Lower lobe of right lung (tissue), 2 donors: Measurements from ENCODE around the gene CACNA2D1. TPM values are rescaled to one million over a fixed set of nuclear protein-coding genes. Genes with fewer than 3 reads are reported as not detected.
"Not testable (repeated sequence)": the region's sequence is repeated elsewhere in the genome, so short reads cannot be mapped to it uniquely, and the experiment has no call there.

ENCODE experiments used
- ATAC-seq, 2 donors: fragments of 200-7000 bp; cut with Tn5 transposase; one replicate each; pipeline ENCODE4 v1.9.1; 2020 to 2022; ENCODE audit warnings: mild to moderate bottlenecking in 2 of 2, moderate library complexity in 2 of 2
- DNase-seq: peaks from one replicate; pipeline ENCODE4 v3.0.0-alpha.2; 2020
- H3K27ac ChIP-seq: fragments of 200-600 bp; one replicate; pipeline ENCODE4 v1.8.0; 2022
- H3K27me3 ChIP-seq: fragments of 200-600 bp; one replicate; pipeline ENCODE4 v1.8.0; 2022; ENCODE audit warnings: low read depth
- H3K36me3 ChIP-seq: fragments of 200-600 bp; one replicate; pipeline ENCODE4 v1.8.0; 2022; ENCODE audit warnings: mild to moderate bottlenecking
- H3K4me1 ChIP-seq: fragments of 200-600 bp; one replicate; pipeline ENCODE4 v1.8.0; 2022
- H3K4me3 ChIP-seq: fragments of 200-600 bp; one replicate; pipeline ENCODE4 v1.8.0; 2022; ENCODE audit warnings: mild to moderate bottlenecking
- H3K9me3 ChIP-seq: fragments of 200-600 bp; one replicate; pipeline ENCODE4 v1.8.0; 2022
- intact Hi-C: fragments of 100-400 bp; cut with DNase I; formaldehyde crosslinking; loops from one replicate; pipeline ENCODE4 v1.11.0; 2022
- total RNA-seq: library from RNA; stranded (reverse); fragmentation: NEBNext Ultra II Directional; extraction: Animal tissue kit (Norgen Biotek cat#: 25700); gene quantifications from one replicate; pipeline ENCODE4 v1.2.1, GENCODE V29; 2021
- TF ChIP-seq, protein P1 (sequence below): fragments of 200-600 bp; IDR thresholded peaks from one replicate; pipeline ENCODE4 v1.8.0; 2022; ENCODE audit warnings: antibody characterized with exemption, mild to moderate bottlenecking
- donor health status: DM: no; HTN: yes; CAD: no; lungs with severe emphysema.

CACNA2D1 gene
- total RNA-seq, 1 donor from 2014 or later, result 12.5 TPM

DNA sequence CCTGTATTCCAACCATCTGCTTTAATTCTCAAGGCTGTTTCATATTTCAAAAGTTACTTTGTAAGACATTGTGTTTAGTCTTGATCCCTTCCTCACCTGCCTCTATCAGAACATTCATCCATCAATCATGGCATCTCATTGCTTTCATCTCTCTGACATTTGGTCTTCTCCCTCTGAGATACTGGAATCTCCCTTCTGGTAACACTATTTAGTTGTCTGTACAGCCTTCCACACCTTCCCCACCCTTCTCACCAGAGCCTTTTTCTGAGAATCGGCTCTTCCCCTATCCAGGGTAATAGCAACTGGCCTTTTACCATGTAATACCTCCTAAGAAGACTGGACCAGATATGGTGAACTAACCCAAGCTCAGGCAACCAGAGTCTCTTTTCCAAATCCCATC is 10.1 kb downstream of the CACNA2D1 start:
- H3K4me3 ChIP-seq, result no peak overlapping the region
- H3K36me3 ChIP-seq, result no peaks in the 10 kb centered on the region
- TF ChIP-seq, protein P1, sequence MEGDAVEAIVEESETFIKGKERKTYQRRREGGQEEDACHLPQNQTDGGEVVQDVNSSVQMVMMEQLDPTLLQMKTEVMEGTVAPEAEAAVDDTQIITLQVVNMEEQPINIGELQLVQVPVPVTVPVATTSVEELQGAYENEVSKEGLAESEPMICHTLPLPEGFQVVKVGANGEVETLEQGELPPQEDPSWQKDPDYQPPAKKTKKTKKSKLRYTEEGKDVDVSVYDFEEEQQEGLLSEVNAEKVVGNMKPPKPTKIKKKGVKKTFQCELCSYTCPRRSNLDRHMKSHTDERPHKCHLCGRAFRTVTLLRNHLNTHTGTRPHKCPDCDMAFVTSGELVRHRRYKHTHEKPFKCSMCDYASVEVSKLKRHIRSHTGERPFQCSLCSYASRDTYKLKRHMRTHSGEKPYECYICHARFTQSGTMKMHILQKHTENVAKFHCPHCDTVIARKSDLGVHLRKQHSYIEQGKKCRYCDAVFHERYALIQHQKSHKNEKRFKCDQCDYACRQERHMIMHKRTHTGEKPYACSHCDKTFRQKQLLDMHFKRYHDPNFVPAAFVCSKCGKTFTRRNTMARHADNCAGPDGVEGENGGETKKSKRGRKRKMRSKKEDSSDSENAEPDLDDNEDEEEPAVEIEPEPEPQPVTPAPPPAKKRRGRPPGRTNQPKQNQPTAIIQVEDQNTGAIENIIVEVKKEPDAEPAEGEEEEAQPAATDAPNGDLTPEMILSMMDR, result no peak
- DNase-seq (no peak), ATAC-seq (no peak)
- intact Hi-C loops, result no loop called here
- H3K27me3 ChIP-seq, result no peaks in the 10 kb centered on the region
- H3K9me3 ChIP-seq, result no peaks in the 10 kb centered on the region
- H3K4me1 ChIP-seq, result no peaks in the 10 kb centered on the region
- no peak overlapping the region for H3K27ac ChIP-seq

DNA sequence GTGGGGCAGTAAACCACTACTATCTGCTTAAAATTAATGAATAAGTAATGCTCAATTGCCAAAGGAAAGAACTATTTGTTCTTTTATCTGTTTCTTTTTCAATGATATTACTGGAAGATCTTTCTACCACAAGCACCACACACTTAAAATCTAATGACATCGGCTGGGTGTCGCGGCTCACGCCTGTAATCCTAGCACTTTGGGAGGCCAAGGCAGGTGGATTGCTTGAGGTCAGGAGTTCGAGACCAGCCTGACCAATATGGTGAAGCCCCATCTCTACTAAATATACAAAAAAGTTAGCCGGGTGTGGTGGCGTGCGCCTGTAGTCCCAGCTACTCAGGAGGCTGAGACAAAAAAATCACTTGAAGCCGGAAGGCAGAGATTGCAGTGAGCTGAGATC is 10.8 kb downstream of the CACNA2D1 start:
- H3K27ac ChIP-seq, H3K36me3 ChIP-seq, H3K27me3 ChIP-seq, H3K4me3 ChIP-seq, DNase-seq, intact Hi-C loops, ATAC-seq, H3K9me3 ChIP-seq, H3K4me1 ChIP-seq: not testable (repeated sequence)

DNA sequence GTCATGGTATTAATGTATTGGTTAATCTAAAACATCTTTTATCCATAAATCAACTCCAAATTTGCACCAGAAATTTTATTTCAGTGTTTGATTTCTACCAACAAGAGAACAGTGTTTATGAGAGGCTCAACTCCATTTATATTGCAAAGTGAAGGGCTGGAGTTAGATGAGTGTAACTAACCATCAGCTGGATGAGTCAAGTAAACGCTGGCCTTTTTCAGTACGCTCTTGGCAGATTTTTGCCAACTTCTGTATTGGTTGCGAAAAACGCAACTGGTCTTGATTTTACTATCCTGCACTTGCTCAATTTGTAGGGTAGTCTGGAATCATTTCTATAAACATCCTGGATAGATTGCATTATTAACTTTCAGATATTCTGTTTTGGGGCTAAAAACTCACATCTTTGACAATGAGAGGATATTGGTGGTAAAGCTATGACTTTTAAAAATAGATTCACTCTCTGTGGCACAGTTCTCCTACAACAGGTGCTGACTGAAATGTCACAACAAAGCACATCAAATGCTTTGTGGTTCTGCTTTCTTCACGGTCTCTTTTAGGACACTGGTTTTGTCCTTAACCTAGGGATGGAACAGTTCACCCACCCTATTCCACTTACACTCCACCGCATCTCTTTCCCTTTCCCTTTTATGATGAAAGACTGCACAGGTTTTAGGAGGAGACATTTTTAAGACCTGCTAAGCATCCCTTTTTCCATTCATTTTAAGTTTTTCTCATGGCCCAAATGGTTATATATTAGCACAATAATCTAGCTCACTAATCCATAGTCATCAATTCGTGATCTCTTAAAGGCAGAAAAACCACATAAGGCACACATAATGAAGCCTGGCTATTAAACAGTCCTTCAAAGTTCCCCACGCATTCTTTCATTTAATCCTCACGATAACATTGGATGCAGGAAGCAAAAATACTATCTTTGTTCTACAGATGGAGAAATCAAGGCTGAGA is 12.8 kb downstream of the CACNA2D1 start:
- no peak for DNase-seq
- ATAC-seq, result no peak
- Histone ChIP-seq H3K36me3 (no peaks in the 10 kb centered on the region), H3K4me3 (no peak overlapping the region), H3K9me3 (no peaks in the 10 kb centered on the region), H3K27me3 (no peaks in the 10 kb centered on the region), H3K4me1 (no peaks in the 10 kb centered on the region), H3K27ac (no peak overlapping the region)
- TF ChIP-seq, protein P1, result no peak
- intact Hi-C loops, result no loop called here

DNA sequence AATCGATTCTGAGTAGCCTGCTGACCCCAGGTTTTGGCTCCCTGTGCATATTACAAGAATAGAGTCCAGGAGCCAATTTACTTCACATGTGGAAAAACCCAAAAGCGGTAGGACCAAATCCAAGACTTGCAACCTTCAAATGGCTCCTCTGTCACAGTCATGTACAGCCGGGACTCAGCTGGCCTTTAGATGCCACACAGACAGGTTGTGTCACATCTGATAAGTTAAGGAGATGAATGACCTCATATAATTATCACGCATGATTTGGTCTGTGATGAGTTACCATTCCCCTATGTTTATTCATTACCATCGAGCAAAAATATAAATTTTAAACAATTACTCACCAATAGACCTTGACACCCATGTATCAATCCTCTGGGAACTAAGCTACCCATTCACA is 14.2 kb downstream of the CACNA2D1 start:
- DNase-seq, result no peak
- H3K27ac ChIP-seq, result no peak overlapping the region
- TF ChIP-seq, protein P1, result no peak
- no peak overlapping the region for H3K4me3 ChIP-seq
- no peak for ATAC-seq
- H3K27me3 ChIP-seq, result no peaks in the 10 kb centered on the region
- H3K4me1 ChIP-seq, result no peaks in the 10 kb centered on the region
- H3K36me3 ChIP-seq, result no peaks in the 10 kb centered on the region
- H3K9me3 ChIP-seq, result no peaks in the 10 kb centered on the region
- intact Hi-C loops, result no loop called here

DNA sequence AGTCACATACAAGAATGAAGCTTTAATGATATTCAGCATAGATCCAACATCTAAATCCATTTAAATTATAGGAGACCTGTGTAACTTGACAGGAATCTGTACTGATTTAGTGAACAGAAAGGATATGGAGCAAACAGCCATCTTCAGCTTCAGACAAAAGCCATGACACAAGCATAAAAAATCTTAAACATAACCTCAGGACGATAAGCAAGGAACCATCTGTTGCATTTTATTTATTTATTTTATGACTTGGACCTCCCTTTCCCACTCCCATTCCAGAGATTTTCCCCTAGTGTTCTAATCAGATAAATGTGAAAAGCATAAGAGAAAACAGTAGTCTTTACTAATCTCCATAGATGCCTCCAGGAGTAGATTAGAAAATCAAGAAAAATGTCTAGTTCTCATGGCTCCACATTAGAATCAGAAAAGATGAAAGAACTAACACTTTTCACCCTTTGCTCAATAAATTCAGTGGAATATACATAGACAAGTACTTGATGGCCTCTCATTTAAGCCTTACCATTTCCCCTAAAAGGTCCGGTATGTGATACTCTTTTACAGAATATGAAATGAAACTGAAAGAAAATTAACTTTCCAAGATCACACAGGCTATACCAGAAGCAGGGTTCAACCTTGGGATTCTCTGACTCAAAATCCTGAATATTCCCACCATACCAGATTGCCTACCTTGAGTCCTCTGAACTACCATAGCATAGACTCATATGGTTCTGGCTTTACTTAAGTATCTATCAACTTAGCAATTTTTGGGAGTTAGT is 15.2 kb downstream of the CACNA2D1 start:
- intact Hi-C loops, result no loop called here
- no peaks in the 10 kb centered on the region for H3K9me3 ChIP-seq
- TF ChIP-seq, protein P1, result no peak
- no peaks in the 10 kb centered on the region for H3K4me1 ChIP-seq
- H3K4me3 ChIP-seq, result no peak overlapping the region
- no peaks in the 10 kb centered on the region for H3K27me3 ChIP-seq
- DNase-seq (no peak), ATAC-seq (no peak)
- H3K36me3 ChIP-seq, result no peaks in the 10 kb centered on the region
- no peak overlapping the region for H3K27ac ChIP-seq

DNA sequence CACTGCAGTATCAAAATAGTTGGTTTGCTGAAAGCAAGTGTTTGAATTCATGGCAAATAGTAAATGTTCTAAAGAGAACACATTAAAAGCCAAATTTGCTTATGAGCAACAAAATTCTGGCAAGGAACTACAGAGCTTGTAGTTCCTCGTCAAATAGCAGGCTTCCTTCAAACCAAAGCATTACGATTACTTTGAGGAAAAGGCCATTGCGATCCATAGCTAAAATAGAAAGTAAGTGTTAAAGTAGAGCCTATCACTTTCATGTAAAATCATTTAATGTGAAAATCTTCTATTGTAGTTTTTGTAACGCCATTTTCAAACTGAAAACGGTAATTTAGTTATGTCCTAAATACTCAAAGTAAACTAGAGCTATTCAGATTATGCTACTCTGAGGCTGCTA is 20.1 kb downstream of the CACNA2D1 start:
- H3K4me1 ChIP-seq, result no peaks in the 10 kb centered on the region
- DNase-seq (no peak), ATAC-seq (no peak)
- TF ChIP-seq, protein P1, result no peak
- H3K9me3 ChIP-seq, result no peaks in the 10 kb centered on the region
- H3K27me3 ChIP-seq, result no peaks in the 10 kb centered on the region
- intact Hi-C loops, result no loop called here
- H3K4me3 ChIP-seq, result no peak overlapping the region
- H3K27ac ChIP-seq, result no peak overlapping the region
- H3K36me3 ChIP-seq, result no peaks in the 10 kb centered on the region
